ENCODE results near the gene CCL24. TPM values are rescaled to one million over a fixed set of nuclear protein-coding genes. Genes with fewer than 3 reads are reported as not detected.
"Not testable (repeated sequence)": the region's sequence is repeated elsewhere in the genome, so short reads cannot be mapped to it uniquely, and the experiment has no call there.

The CCL24 gene
- total RNA-seq, 1 experiment from 2014 or later: 6.0 TPM

DNA sequence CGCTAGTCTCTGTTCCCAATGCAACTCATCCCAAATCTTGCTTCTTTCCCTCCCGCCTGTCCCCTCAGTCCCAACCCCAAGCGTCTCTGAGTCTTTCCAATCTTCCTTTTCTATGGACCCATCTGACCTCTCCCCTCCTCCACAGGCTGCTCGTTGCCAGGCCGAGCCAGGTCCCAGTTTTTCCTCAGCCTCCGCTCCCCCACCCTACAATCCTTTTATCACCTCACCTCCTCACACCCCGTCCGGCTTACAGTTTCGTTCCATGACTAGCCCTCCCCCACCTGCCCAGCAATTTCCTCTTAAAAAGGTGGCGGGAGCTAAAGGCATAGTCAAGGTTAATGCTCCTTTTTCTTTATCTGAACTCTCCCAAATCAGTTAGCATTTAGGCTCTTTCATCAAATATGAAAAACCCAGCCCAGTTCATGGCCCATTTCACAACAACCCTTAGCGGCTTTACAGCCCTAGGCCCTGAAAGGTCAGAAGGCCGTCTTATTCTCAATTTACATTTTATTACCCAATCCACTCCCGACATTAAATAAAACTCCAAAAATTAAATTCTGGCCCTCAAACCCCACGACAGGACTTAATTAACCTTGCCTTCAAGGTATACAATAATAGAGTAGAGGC lies 32.8 kb downstream of the CCL24 start:
- not testable (repeated sequence) for DNase-seq (ENCODE audit: low spot score)

DNA sequence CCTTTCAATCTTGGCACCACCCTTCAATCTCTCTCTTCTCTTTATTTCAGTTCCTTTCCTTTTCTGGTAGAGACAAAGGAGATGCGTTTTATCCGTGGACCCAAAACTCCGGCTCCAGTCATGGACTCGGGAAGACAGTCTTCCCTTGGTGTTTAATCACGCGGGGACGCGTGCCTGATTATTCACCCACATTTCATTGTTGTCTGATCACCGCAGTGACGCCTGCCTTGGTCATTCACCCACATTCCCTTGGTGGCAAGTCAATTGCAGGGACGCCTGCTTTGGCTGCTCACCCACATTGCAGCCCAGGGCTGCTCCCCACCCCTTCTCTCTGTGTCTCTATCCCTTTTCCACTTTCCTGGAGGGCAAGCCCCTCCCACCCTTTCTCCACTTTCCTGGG lies 34.1 kb downstream of the CCL24 start:
- peak; percentile 44 for DNase-seq (ENCODE audit: low spot score)

DNA sequence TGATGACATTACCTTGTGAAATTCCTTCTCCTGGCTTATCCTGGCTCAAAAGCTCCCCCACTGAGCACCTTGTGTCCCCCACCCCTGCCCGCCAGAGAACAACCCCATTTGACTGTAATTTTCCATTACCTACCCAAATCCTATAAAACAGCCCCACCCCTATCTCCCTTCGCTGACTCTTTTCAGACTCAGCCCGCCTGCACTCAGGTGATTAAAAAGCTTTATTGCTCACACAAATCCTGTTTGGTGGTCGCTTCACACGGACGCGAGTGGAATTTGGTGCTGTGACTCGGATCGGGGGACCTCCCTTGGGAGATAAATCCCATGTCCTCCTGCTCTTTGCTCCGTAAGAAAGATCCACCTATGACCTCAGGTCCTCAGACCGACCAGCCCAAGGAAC lies 34.6 kb downstream of the CCL24 start:
- not testable (repeated sequence) for DNase-seq (ENCODE audit: low spot score)

DNA sequence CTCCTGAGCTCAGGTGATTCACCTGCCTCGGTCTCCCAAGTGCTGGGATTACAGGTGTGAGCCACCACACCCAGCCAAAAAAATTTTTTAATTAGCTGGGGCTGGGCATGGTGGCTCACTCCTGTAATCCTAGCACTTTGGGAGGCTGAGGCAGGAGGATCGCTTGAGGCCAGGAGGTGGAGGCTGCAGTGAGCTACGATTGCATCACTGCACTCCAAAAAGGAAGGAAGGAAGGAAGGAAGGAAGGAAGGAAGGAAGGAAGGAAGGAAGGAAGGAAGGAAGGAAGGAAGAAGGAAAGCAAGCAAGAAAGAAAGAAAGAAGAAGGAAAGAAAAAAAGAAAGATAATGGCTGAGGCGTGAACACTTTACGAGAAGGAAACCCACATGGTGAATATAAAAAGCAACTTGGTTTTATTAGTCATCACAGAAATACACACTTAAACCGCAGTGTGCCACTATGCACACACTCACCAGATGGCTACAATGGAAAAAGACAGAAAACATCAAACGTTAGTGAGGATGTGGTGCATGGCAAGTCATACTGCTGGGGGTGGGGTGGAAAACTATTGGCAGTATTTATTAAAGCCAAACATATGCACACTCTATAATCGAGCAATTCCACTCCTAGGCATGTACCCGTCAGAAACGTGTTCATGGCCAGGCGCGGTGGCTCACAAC lies 37.2 kb downstream of the CCL24 start:
- peak; percentile 91 for DNase-seq (ENCODE audit: low spot score)

DNA sequence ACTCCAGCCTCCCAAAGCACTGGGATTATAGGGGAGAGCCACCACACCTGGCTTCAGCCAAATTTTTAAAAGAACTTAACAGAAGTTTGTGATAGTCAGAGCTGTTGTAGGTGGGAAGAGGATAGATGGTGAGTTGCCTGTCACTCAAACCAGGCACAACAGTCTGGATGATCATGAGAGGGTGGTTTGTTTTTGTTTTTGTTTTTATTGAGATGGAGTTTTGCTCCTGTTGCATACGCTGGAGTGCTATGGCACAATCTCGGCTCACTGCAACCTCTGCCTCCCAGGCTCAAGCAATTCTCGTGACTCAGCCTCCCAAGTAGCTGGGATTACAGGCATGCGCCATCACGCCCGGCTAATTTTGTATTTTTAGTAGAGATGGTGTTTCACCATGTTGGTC lies 39.6 kb downstream of the CCL24 start:
- not testable (repeated sequence) for DNase-seq (ENCODE audit: low spot score)

DNA sequence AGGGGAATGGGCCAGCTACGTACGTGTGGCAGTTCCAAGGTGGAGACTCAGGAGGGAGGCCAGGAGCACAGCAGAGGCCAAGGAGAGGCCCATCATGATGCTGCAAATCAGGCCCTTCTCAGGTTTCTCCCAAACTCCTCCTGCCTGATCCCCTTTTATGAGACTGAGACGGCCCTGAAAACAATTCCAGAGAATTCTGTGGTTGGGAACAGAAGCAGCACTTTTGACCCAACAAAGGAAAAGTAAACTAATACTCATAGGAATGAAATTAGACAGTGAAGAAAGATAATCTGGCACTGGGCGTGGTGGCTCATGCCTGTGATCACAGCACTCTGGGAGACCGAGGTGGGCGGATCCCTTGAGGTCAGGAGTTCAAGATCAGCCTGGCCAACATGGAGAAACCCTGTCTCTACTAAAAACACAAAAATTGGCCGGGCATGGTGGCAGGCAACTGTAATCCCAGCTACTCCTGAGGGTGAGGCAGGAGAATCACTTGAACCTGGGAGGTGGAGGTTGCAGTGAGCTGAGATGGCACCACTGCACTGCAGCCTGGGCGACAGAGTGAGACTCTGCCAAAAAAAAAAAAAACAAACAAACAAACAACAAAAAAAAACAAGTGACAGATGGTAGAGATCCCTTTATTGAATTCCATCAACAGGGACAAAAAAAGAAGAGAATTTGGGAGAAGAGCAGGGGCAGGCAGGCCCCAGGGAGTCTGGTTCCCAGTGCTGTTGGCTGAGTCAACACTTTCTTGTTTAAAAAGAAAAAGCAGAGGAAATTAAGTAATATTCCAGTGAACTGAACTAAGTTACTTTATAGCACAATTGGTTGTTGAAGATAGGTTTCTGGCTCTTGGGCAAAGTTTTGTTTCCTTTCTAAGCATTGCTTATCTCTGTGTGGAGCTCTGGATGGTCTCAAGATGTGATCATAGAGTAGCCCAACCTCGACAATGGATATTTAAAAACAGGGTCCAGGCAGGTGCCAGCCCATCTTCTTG lies 41.2 kb downstream of the CCL24 start, which contains the start of gene CCL26:
Gene CCL26 (minus strand): TSS at position 131 of the 997 bp plus-strand sequence. CDS start 35 bp downstream, at position 96.
- peak; percentile 90 for DNase-seq (ENCODE audit: low spot score)

DNA sequence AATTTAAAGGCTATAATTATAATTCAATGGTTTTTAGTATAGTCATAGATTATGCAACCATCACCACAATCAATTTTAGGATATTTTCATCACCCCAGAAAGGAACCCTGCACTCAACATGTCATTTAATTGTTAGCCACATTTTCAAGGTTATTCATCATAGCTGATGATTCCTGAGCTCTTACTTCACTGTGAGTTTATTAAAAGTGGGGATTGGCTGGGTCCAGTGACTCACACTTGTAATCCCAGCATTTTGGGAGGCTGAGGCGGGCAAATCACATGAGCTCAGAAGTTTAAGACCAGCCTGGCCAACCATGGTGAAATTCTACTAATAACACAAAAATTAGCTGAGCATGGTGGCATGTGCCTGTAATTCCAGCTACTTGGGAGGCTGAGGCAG lies 42.4 kb downstream of the CCL24 start:
- peak; percentile 58 for DNase-seq (ENCODE audit: low spot score)

DNA sequence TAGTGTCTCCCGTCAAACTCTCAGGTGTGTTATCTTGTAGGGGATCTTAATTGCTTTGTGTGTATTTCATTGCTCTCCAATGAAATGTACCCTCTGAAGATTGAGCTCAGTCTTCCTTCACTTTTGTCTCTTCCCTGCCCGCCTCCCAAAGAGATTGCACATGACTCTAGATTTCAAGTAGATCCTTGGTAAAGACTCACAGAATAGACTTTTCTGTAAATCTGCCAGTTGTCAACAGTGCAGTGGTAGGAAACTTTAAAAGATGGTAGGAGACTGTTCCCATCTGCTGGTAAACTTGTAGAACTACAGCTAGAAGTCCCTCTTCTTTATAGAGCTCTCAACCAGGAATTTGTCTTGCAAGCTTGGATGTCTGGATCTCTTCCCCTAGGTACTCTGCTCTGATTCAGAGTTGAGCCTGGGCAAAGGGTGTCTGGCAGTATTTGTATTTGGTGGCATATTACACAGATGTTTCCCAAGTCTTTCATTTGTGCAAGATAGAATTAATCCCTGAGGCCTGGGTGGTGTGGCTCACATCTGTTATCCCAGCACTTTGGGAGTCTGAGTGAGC lies 51.2 kb downstream of the CCL24 start:
- DNase-seq (ENCODE audit: low spot score): peak; percentile 88

DNA sequence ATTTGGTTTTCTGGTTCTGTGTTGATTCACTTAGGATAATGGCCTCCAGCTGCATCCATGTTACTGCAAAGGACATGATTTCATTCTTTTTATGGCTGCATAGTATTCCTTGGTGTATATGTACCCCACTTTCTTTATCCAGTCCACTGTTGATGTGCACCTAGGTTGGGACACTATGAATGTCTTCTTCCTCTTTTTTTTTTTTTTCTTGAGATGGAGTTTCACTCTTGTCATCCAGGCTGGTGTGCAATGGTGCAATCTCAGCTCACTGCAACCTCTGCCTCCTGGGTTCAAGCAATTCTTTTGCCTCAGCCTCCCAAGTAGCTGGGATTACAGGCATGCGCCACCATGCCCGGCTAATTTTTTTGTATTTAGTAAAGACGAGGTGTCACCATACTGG lies 51.8 kb downstream of the CCL24 start:
- DNase-seq (ENCODE audit: low spot score): not testable (repeated sequence)

Other genes with a start within 250 kb of the CCL24 start
- gene HIP1, start 74.9 kb downstream of the CCL24 start, total RNA-seq (2014; rRNA removed; shearing (Covaris generic)): 25.8 and 29.3 TPM in 2 replicates
- gene CCL26, start 41.6 kb downstream of the CCL24 start, total RNA-seq (2014; rRNA removed; shearing (Covaris generic)): 1.7 and 6.7 TPM in 2 replicates
- 57.2 and 79.5 TPM in 2 replicates for gene RHBDD2, start 65.2 kb upstream of the CCL24 start, total RNA-seq (2014; rRNA removed; shearing (Covaris generic))
- 70.9 and 72.6 TPM in 2 replicates for gene POR, start 101.3 kb upstream of the CCL24 start, total RNA-seq (2014; rRNA removed; shearing (Covaris generic))
- gene TMEM120A, start 180.8 kb upstream of the CCL24 start, total RNA-seq (2014; rRNA removed; shearing (Covaris generic)): 13.6 and 26.5 TPM in 2 replicates
- gene STYXL1, start 234.2 kb upstream of the CCL24 start, total RNA-seq (2014; rRNA removed; shearing (Covaris generic)): 52.3 and 84.7 TPM in 2 replicates
- 92.9 and 121 TPM in 2 replicates for gene MDH2, start 234.3 kb upstream of the CCL24 start, total RNA-seq (2014; rRNA removed; shearing (Covaris generic))